IMR-90 (cell line): ENCODE data around the gene CHRNB1.

ENCODE experiments used
- BHLHE40 ChIP-seq: fragments of 150-350 bp; IDR thresholded peaks from 2 replicates; pipeline ENCODE4 v1.6.1; 2016; ENCODE audit warnings: mild to moderate bottlenecking, low read depth, low read length
- CEBPB ChIP-seq: IDR thresholded peaks from 2 replicates; pipeline ENCODE4 v1.6.1; 2012; ENCODE audit warnings: low read depth, low read length, improper control_type of control experiment
- CTCF ChIP-seq: conservative IDR thresholded peaks from 2 replicates; pipeline ENCODE4 v1.5.1; 2012; ENCODE audit warnings: mild to moderate bottlenecking, low read depth, low read length, improper control_type of control experiment
- MAZ ChIP-seq: IDR thresholded peaks from 2 replicates; pipeline ENCODE4 v1.6.1; 2012; ENCODE audit warnings: low read depth, mild to moderate bottlenecking, low read length, improper control_type of control experiment, moderate library complexity, borderline replicate concordance
- MXI1 ChIP-seq: IDR thresholded peaks from 2 replicates; pipeline ENCODE4 v1.6.1; 2012; ENCODE audit warnings: low read depth, mild to moderate bottlenecking, low read length, moderate library complexity, borderline replicate concordance
- POLR2A ChIP-seq: IDR thresholded peaks from 2 replicates; pipeline ENCODE4 v1.6.1; 2012; ENCODE audit warnings: mild to moderate bottlenecking, low read depth, low read length
- RAD21 ChIP-seq: IDR thresholded peaks from 2 replicates; pipeline ENCODE4 v1.6.1; 2012; ENCODE audit warnings: low read length, improper control_type of control experiment
- RCOR1 ChIP-seq: IDR thresholded peaks from 2 replicates; pipeline ENCODE4 v1.6.1; 2012; ENCODE audit warnings: mild to moderate bottlenecking, low read length, improper control_type of control experiment; ENCODE audit not compliant: insufficient replicate concordance
- RFX5 ChIP-seq: IDR thresholded peaks from 2 replicates; pipeline ENCODE4 v1.8.0; 2012; ENCODE audit warnings: low read depth, mild to moderate bottlenecking, low read length, moderate library complexity
- SMC3 ChIP-seq: fragments of 150-350 bp; IDR thresholded peaks from 2 replicates; pipeline ENCODE4 v1.6.1; 2016; ENCODE audit warnings: low read depth, mild to moderate bottlenecking, antibody characterized with exemption, low read length, moderate library complexity

DNA sequence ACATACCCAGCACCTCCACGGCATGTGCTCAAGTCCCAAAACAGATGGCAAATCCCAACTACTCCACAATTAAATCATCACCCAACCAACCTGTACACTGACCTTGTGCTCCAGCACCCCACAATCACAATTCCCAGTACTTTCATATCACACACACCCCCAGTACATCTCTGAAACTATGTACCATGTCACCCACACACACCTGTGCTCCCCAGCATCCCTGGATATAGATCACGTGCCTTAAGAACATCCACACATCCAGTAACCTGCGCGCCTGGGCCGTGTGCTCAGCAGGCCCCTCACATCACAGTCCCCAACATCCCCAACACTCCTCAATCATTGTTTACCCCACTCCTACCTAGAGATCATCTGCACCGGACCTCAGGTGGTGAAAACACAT, 35.1 kb upstream of the CHRNB1 start:
- no peak for TF ChIP-seq RCOR1
- TF ChIP-seq CTCF = no peak
- no peak for TF ChIP-seq RFX5
- no peak for TF ChIP-seq MAZ
- TF ChIP-seq POLR2A = no peak
- no peak for TF ChIP-seq MXI1
- TF ChIP-seq RAD21 = no peak
- no peak for TF ChIP-seq BHLHE40
- no peak for TF ChIP-seq SMC3
- TF ChIP-seq CEBPB = no peak
